GM19193 (cell line): ENCODE data around the gene CNN3.

Experiments
- POLR2A ChIP-seq: IDR thresholded peaks from 4 replicates; pipeline ENCODE4 v1.6.1; 2011; ENCODE audit not compliant: insufficient read depth, insufficient read length; ENCODE audit errors: extremely low read depth

The CNN3 gene

DNA sequence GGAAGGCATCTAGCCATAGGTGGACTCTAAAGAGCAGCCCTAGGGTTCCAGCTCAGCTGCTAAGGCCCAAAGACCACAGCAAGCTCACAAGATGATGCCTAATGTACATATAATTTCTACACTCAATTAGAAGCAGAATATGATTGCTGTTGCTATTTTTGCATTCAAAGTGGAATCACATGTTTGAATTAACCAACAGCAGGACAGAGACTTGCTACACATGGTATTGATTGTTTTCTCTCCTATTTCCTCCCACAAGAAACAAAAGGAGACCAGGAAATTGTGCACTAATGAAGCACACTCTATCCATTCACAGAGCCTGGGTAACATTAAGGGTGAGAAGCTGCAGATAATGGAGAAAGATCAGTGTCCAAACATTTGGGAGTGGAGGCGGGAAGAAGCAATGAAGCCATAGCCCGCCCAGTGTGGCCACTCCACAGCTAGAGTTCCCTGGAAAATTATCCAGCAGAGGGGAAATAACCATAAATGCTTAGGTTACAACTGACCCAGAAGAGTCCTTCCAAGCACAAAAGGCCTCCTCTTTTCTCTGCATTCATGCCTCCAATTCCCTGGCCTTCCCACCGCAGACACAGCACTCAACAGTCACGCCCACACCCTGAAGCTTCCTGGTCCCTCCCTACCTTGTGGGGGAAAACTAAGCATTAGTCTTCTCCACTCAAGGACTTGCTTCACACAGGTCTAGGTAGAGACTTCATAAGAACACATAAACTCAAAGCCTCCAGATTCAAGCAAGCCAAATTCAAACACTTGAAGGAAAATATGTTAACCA is 7.5 kb downstream of the CNN3 start:
- TF ChIP-seq POLR2A = no peak

DNA sequence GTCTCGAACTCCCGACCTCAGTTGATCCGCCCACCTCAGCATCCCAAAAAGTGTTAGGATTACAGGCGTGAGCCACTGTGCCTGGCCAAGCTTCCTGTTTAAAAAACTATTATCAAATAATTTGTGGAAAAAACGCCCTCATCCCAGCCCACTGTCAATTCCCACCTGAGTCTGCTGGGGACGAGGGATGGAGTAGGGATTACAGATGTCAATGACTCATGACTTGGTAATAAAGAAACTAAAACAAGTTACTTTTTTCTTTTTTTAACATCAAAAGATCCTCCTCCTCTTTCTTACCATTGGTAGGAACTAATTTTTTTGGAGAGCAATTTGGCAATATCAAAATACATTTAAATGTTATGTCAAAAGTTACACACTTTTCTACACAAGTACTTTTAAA is 9.7 kb downstream of the CNN3 start:
- TF ChIP-seq POLR2A = no peak

DNA sequence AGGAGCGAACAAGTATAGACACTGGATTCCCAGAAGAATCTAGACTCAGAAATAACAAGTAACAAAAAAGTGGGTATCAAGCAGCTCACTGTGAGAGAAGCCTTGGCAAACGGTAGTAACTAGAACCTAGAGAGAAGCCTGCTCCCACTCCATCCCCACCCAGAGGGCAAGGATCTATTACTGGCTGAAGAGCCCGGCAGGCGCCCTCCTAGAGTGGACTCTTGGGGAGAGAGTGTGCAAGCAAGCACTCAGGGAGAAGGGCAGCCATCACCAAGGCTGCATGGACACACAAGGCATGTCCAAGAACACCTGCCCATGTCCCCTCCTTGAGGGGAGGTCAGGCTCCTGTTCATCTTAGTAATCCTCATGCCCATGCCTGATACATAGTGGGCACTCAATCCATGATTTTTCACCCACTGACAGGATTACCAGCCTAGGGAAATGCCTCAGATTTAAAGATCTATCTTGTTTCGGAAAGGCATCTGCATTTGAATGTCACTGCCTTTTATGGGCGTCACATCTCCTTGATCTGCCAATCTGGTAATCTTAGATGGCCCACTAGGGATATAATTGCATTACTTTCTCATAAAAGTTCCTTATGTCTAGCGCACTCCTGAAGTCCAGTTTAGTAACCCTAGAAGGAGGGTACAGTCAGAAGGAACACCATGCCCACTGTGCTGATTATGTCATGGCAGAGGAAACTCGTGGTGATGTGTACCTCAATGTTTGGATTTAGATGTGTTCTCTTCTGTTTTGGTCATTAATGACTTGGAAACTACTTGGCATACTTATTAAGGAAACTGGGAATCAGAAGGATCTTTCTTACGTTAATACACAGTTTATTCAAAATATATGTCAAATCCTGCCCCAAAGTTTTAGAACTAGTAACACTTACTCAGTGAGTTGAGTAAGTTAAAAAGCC is 14.4 kb downstream of the CNN3 start:
- TF ChIP-seq POLR2A = no peak

DNA sequence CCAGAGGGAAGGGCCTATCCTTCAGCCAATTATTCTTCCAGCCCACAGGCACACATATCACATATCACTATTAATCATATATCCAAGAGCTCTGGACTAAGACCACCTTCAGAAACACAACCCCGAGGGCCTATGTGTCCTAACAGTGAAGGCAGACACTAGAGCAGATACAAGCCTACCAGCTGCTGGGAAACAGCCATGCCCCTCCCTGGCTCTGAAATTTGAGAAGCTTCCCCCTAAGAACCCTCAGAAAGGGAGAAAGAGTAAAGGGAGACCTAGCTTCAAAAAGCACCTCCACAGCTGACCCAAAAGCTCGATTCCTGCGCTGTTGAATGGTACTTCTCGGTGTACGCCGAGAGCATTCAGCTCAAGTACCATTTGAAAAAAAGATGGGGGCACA is 17.4 kb downstream of the CNN3 start:
- no peak for TF ChIP-seq POLR2A

GRCh38 chr1:94908965-94909364 is 17.9 kb downstream of the CNN3 start:
- TF ChIP-seq POLR2A = no peak

- no peak for TF ChIP-seq POLR2A
Observed at GRCh38 chr1:94908190-94908589, 18.7 kb downstream of the CNN3 start.

DNA sequence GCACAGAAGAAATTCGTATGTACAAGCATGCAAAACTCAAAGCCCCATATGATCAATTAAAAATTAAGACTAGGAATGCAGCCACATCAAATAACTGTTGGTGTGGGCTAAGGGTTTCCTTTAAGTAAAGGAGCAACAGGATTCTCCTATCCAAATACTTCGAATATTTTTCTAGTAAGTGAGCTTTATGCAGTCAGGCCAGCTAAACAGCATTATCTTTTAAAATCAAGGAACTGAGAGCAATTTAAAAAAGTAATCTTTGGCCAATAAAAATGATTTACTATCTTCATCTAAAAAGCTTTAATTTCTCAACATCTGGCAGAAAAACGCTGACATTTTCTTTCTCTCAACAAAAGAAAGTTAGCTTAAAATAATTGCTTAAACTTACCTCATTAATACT is 19.8 kb downstream of the CNN3 start:
- no peak for TF ChIP-seq POLR2A

GRCh38 chr1:94906382-94906781 is 20.5 kb downstream of the CNN3 start:
- no peak for TF ChIP-seq POLR2A

GRCh38 chr1:94905207-94905606 is 21.7 kb downstream of the CNN3 start:
- TF ChIP-seq POLR2A = no peak

DNA sequence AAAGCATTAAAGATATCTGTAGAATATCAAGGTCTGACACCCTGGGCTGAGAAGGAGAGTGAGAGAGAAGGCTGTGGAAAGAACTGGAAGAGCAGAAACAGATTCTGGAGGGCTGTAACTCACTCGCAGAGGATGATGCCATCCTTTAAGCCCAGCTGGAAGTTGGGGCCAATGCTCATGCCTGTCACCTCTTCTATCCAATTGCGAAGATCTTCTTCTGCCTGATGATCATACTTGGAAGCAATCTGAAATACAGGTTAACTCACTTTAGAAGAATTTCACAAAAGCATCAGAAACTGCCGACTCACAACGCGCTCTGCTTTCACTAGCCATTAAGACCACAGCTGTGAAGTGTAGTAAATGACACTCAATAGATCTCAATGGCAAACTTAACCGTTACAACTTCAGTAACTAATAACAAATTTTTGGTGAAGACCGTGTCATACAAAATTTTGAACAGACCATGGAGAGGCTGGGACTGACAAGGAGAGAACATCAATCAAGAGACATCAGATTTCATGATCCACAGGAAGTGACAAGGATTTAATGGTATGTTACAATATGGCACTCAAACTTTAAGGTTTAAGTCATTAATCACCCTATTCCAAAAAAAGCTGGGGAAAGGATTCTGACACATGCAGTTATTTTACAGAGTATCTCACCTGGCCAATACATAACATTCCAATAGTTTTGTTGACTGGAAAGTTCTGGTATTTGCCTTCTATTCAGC is 23.5 kb downstream of the CNN3 start:
- no peak for TF ChIP-seq POLR2A

DNA sequence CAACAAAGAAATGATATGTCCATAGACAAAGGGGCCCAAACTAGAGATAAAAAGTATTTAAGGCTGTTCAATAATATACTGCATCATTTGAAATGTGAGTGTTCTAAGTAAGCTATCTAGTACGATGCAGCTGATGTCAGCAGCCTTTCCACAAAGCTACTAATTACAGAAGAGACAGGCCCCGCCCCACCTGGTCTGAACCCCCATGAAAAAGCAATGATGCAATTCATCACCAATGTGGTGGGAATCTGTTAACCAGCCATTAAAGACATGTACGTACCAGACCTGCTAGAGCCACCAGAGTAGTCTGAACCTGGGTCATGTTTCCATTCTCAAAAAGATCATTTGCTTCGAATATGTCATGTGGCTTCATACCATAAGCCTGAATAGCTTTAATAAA is 25.1 kb downstream of the CNN3 start:
- no peak for TF ChIP-seq POLR2A

DNA sequence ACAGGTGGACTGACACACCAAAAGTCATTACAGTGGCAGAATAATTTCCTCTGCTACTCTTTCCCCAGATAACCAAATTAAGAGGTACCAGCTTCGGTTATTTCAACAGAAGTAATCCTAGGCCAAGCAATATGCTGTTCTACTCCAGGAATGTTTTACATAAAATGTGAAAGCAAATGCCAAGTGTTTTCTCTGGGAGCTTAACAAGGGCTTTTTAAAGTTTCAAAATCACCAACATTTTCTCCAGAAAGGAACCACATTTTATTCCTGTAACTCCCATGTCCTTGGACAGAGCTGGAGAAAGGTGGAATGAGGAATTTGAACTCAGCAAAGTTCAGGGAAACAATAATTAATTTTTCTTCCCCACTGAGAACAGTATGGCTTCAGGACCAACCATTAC is 27.2 kb downstream of the CNN3 start:
- TF ChIP-seq POLR2A = no peak

DNA sequence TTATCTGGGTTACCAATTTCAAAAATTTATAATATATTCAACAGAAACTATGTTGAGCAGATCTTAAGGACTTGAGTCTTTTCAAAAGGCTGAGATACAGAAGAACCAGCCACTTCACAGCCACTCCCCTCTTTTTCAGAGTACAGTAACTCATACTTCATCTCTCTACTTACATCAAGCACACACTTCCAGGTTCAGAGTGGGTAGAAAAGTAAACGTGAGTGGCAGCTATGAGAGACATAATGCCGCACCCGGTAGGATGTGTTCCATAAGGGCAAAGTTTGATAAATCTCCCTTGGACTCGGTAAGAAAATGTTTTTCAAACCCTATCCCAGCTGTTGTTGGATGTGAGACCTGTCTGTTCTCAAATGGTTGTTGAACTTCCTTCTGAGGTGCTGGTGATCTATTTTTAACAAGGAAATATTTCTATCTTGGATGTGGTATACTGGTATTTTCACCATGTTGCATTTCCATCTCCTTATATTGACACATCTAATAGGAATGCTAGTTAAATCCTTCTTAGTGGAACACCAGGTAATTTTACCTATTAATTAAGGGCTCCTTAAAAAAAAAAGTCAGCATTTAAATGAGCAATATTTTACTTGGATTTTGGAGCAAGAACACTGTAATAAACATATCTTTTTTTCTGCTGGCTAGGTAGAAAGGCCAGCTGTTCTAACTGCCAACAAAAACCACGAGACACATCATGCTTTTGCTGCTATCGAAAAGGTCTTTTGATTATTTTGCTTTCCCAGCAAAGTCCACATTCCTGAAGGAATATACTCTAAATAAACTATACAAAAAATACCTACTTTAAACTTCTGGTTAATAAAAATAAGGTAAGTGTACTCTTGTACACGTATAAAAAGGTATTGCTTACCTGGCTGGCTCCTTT is 28.2 kb downstream of the CNN3 start:
- TF ChIP-seq POLR2A = no peak

- TF ChIP-seq POLR2A = no peak
Observed at GRCh38 chr1:94895518-94895917, 31.4 kb downstream of the CNN3 start.
